Neural progenitor cell (in vitro differentiated cells): ENCODE data around the gene HOXD3. TPM values are rescaled to one million over a fixed set of nuclear protein-coding genes. Genes with fewer than 3 reads are reported as not detected.

Source experiments
- DNase-seq: peaks from one replicate; pipeline ENCODE4 v3.0.0-alpha.2; 2016; ENCODE audit warnings: low spot score
- H2AFZ ChIP-seq: fragments of 200-600 bp; sonication (generic); replicated peaks from 2 replicates; pipeline ENCODE4 v1.6.1; 2016; ENCODE audit warnings: antibody characterized with exemption
- H3F3A ChIP-seq: fragments of 200-600 bp; sonication (generic); 2 replicates; pipeline ENCODE4 v1.6.1; 2016; ENCODE audit warnings: antibody characterized with exemption, low read depth
- H3K27ac ChIP-seq: fragments of 200-600 bp; sonication (generic); 2 replicates; pipeline ENCODE4 v1.5.1; 2016; ENCODE audit warnings: mild to moderate bottlenecking
- H3K27me3 ChIP-seq: fragments of 200-600 bp; sonication (generic); 2 replicates; pipeline ENCODE4 v1.6.1; 2016; ENCODE audit warnings: mild to moderate bottlenecking, moderate library complexity
- H3K36me3 ChIP-seq: fragments of 200-600 bp; sonication (generic); 2 replicates; pipeline ENCODE4 v1.5.1; 2016
- H3K4me1 ChIP-seq: fragments of 200-600 bp; sonication (generic); 2 replicates; pipeline ENCODE4 v1.6.1; 2016; ENCODE audit warnings: mixed run types
- H3K4me2 ChIP-seq: fragments of 200-600 bp; sonication (generic); 2 replicates; pipeline ENCODE4 v1.6.1; 2016
- H3K4me3 ChIP-seq: fragments of 200-600 bp; sonication (generic); 2 replicates; pipeline ENCODE4 v1.5.1; 2016
- H3K79me2 ChIP-seq: fragments of 200-600 bp; sonication (generic); 2 replicates; pipeline ENCODE4 v1.6.1; 2016; ENCODE audit warnings: low read depth
- H3K9ac ChIP-seq: fragments of 200-600 bp; sonication (generic); 2 replicates; pipeline ENCODE4 v1.6.1; 2016
- H3K9me3 ChIP-seq: fragments of 200-600 bp; sonication (generic); 2 replicates; pipeline ENCODE4 v1.5.1; 2016; ENCODE audit warnings: low read depth
- H4K20me1 ChIP-seq: fragments of 200-600 bp; sonication (generic); 2 replicates; pipeline ENCODE4 v1.6.1; 2016; ENCODE audit warnings: low read depth
- H3K27ac Mint-ChIP-seq: 3 replicates; pipeline ENCODE4 v1.8.0; 2021; ENCODE audit warnings: mixed read lengths
- H3K27me3 Mint-ChIP-seq: 2 replicates; pipeline ENCODE4 v1.8.0; 2022; ENCODE audit warnings: low read depth, mild to moderate bottlenecking, inconsistent platforms, moderate library complexity, mixed read lengths; ENCODE audit not compliant: insufficient read depth
- H3K36me3 Mint-ChIP-seq: 3 replicates; pipeline ENCODE4 v1.8.0; 2021; ENCODE audit warnings: mixed read lengths
- H3K4me1 Mint-ChIP-seq: 3 replicates; pipeline ENCODE4 v1.8.0; 2021; ENCODE audit warnings: mixed read lengths
- H3K4me3 Mint-ChIP-seq: 3 replicates; pipeline ENCODE4 v1.8.0; 2021; ENCODE audit warnings: mild to moderate bottlenecking, moderate library complexity, mixed read lengths
- H3K9me3 Mint-ChIP-seq: 3 replicates; pipeline ENCODE4 v1.8.0; 2020; ENCODE audit warnings: mixed read lengths
- CTCF ChIP-seq: fragments of 200-600 bp; sonication (generic); IDR thresholded peaks from 2 replicates; pipeline ENCODE4 v1.5.1; 2017; ENCODE audit warnings: antibody characterized with exemption, mild to moderate bottlenecking
- EZH2 ChIP-seq: fragments of 200-600 bp; sonication (generic); IDR thresholded peaks from 2 replicates; pipeline ENCODE4 v1.6.1; 2017; ENCODE audit warnings: antibody characterized with exemption, mild to moderate bottlenecking, moderate library complexity
- EZH2phosphoT487 ChIP-seq: fragments of 200-600 bp; sonication (generic); IDR thresholded peaks from 2 replicates; pipeline ENCODE4 v1.6.1; 2017; ENCODE audit warnings: antibody characterized with exemption
- total RNA-seq: library from RNA; depleted of rRNA; stranded (reverse); fragments of >200 nt; gene quantifications from 2 replicates; pipeline ENCODE4 v1.2.3, GENCODE V29; 2015; ENCODE audit warnings: low replicate concordance

HOXD3 gene
- total RNA-seq, 1 donor from 2014 or later = not detected

DNA sequence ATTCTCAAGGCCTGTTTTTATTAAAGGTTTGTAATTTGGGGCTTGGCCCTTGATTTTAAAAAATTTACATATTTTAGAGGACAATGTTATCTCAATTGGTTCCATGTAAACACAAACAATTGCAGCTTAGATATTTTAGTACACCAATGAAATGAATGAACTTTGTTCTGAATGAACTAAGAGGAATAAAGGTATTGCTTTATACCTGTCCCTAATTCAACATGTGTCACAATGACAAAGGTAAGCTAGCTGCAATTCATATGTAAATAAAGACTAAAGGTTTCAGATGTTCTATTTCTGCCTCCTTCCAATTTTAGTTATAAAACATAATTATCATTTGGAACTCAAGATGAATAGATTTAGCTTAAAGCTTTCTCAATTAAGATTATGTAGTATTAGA, 42.8 kb downstream of the HOXD3 start:
- Mint-ChIP-seq H3K4me1 (no peaks in the 10 kb centered on the region), H3K9me3 (no peaks in the 10 kb centered on the region), H3K27me3 (peaks cover 11% of the 10 kb centered on the region), H3K4me3 (no peak overlapping the region), H3K36me3 (no peaks in the 10 kb centered on the region), H3K27ac (no peak overlapping the region)
- no peak overlapping the region for H3K9ac ChIP-seq
- no peak overlapping the region for H3K27ac ChIP-seq
- H3K4me3 ChIP-seq = no peak overlapping the region
- no peak for DNase-seq
- no peaks in the 10 kb centered on the region for H3K36me3 ChIP-seq
- no peak overlapping the region for H2AFZ ChIP-seq
- no peak for TF ChIP-seq EZH2phosphoT487
- no peak for TF ChIP-seq EZH2
- no peak for TF ChIP-seq CTCF
- H3K79me2 ChIP-seq = no peaks in the 10 kb centered on the region
- H3K4me2 ChIP-seq = no peak overlapping the region
- H4K20me1 ChIP-seq = no peaks in the 10 kb centered on the region
- H3K27me3 ChIP-seq = peaks cover 95% of the 10 kb centered on the region
- H3K4me1 ChIP-seq = no peaks in the 10 kb centered on the region
- H3K9me3 ChIP-seq = no peaks in the 10 kb centered on the region
- H3F3A ChIP-seq = no peaks in the 10 kb centered on the region

DNA sequence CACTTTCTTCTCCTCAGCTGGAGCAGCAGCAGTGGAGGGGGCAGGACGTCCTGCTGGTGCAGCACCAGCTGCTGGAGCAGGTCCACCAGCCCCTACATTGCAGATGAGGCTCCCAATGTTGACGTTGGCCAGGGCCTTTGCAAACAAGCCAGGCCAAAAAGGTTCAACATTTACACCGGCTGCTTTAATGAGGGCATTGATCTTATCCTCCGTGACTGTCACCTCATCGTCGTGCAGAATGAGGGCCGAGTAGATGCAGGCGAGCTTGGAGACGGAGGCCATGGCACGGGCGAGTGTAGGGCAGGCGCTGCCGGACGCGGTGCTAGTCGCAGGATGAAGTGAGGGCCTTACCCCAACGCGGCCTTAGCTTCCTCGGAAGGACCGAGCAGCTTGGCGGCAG, 43.9 kb downstream of the HOXD3 start:
- no peak overlapping the region for H3K9ac ChIP-seq
- DNase-seq = no peak
- TF ChIP-seq EZH2phosphoT487 (no peak), CTCF (no peak), EZH2 (no peak)
- Mint-ChIP-seq H3K27ac (no peak overlapping the region), H3K36me3 (no peaks in the 10 kb centered on the region), H3K4me1 (no peaks in the 10 kb centered on the region), H3K4me3 (no peak overlapping the region), H3K27me3 (peaks cover 11% of the 10 kb centered on the region), H3K9me3 (no peaks in the 10 kb centered on the region)
- no peaks in the 10 kb centered on the region for H4K20me1 ChIP-seq
- H3K36me3 ChIP-seq = no peaks in the 10 kb centered on the region
- no peaks in the 10 kb centered on the region for H3F3A ChIP-seq
- no peaks in the 10 kb centered on the region for H3K79me2 ChIP-seq
- H2AFZ ChIP-seq = no peak overlapping the region
- H3K4me3 ChIP-seq = no peak overlapping the region
- H3K4me2 ChIP-seq = no peak overlapping the region
- H3K27me3 ChIP-seq = peaks cover 93% of the 10 kb centered on the region
- no peaks in the 10 kb centered on the region for H3K9me3 ChIP-seq
- H3K4me1 ChIP-seq = no peaks in the 10 kb centered on the region
- H3K27ac ChIP-seq = no peak overlapping the region

DNA sequence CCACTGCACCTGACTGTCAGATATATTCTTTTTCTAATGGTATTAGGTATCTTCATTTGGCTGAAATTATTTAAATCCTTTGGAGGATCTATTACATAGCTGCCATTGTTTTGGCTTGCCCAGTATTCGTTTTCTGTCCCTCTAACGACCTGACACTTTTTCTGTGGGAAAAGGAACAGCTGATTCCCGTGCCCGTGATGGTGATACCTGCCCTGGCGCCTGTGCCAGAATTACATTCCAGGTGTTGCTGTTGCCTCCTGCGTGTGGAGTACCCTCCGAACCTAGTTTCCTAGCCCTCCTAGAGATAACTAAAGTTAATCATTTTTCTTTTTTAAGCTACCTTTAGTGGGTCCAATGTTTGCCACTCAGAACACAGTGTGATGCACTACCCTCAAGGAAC, 45.4 kb downstream of the HOXD3 start:
- H3K36me3 ChIP-seq = no peaks in the 10 kb centered on the region
- DNase-seq = no peak
- no peaks in the 10 kb centered on the region for H4K20me1 ChIP-seq
- Mint-ChIP-seq H3K36me3 (no peaks in the 10 kb centered on the region), H3K4me1 (no peaks in the 10 kb centered on the region), H3K9me3 (no peaks in the 10 kb centered on the region), H3K4me3 (no peak overlapping the region), H3K27ac (no peak overlapping the region), H3K27me3 (peaks cover 9% of the 10 kb centered on the region)
- H2AFZ ChIP-seq = no peak overlapping the region
- peaks cover 81% of the 10 kb centered on the region for H3K27me3 ChIP-seq
- no peak for TF ChIP-seq EZH2phosphoT487
- TF ChIP-seq EZH2 = no peak
- no peak for TF ChIP-seq CTCF
- no peaks in the 10 kb centered on the region for H3K9me3 ChIP-seq
- H3F3A ChIP-seq = no peaks in the 10 kb centered on the region
- H3K27ac ChIP-seq = no peak overlapping the region
- no peaks in the 10 kb centered on the region for H3K79me2 ChIP-seq
- H3K4me1 ChIP-seq = no peaks in the 10 kb centered on the region
- no peak overlapping the region for H3K4me2 ChIP-seq
- H3K4me3 ChIP-seq = no peak overlapping the region
- H3K9ac ChIP-seq = no peak overlapping the region
